NCI-H2227 treated with DMSO at 0.1 percent for 48 hours (cell line): ENCODE results near the gene BLM.

ENCODE experiments used
- DNase-seq: peaks from one replicate; lab custom pipeline; 2025; lab: John Stamatoyannopoulos, UW

BLM gene

DNA sequence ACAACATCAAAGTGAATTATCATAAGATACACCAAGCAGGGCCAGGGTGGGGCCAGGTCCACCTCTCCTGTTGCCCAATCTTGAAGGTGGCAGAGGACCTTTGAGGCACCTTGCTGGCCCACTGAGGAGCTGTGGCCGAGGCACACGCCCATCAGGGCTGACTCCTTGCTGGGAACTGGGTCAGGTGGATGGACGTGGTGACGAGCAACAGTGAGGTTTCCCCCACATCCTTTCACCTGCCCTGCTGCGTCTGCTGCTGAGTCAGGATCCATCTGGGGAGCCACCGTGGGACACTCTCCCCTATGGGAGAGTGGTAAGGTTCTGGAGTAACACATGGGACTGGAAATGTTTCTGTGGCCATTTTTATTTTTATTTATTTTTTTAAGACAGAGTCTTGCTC, 134.0 kb downstream of the BLM start:
- no peak for DNase-seq

GRCh38 chr15:90851940-90852339, 134.8 kb downstream of the BLM start:
- DNase-seq = no peak

GRCh38 chr15:90855139-90855538, 138.0 kb downstream of the BLM start:
- DNase-seq = no peak

- DNase-seq = no peak
These were observed 140.2 kb downstream of the BLM start for GRCh38 chr15:90857337-90857736.

- DNase-seq = no peak
These were observed 140.8 kb downstream of the BLM start for GRCh38 chr15:90857883-90858443.

DNA sequence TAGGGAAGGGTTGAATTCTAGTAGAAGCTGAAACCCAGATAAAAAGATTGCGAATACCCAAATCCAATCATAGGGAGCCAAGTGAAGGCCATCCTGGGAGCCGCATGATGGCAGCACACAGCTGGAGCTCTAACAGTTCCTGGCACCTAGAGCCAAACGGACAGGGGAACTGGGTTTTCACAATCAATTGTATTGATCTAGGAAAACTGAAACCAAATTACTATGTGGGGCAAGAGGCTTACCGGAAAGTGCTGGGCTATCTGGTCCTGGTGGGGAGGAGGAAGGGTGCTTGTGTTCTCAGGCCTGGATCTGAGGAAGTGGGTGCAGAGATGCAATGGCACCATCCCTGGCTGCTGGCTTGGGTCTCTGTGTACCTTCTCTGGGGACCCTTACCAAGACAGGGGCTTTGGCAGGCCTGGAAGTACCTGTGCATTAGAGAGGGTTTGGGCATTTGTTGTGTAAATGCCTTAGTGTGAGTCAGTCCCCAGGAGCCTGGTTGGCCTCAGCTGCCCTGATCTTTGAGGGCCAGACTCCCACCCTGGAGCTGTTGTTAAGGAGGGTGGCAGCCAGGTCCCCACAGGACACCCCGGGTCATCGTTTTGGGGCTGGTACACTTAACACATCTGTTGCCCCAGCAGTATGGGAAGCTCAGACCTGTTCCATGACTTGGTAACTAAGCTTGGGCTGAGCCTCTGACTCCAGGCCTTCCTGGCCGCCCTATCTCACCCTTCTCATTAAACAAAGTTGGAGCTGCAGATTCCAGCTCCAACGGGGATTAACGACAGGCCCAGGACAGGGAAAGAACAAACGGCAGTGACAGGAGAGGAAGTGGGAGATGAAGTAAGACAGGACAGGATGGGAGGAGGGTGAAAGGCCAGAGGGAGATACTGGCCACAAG, 142.3 kb downstream of the BLM start:
- no peak for DNase-seq

DNA sequence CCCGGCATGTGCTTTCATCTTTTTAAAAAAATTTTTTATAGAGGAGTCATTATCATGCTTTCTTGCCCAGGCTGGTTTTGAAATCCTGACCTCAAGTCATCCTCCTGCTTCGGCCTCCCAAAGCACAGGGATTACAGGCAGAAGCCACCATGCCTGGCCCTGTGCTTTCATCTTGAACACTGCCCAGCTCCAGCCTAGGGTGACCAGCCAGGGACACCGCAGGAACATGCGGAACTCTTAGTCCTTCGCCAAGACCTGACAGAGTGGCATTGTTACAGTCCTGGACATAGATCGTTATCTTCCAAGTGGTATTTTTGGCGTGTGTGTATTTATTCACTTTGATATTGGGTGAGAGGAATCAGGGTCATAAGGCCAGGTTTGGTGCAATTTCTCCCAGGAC, 143.3 kb downstream of the BLM start:
- no peak for DNase-seq

GRCh38 chr15:90860942-90861675, 144.0 kb downstream of the BLM start:
- no peak for DNase-seq

DNA sequence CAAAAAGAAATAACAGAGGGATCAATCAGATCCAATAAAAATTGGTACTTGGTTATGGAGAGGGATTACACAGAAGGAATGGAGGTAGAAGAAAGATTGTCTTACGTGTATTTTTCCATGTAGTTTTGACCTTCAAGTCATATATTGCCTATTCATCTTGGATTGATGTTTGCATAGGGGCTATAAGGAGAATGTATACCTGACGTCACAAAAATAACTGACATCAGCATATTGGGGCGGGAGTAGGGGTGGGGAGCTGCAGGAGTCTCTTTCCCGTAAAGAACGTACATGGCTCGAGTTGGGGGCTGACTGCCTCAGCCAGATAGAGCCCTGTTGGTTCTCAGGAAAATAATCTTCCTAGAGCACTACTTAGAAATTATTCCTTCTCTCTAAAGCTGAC, 145.3 kb downstream of the BLM start:
- DNase-seq = no peak

DNA sequence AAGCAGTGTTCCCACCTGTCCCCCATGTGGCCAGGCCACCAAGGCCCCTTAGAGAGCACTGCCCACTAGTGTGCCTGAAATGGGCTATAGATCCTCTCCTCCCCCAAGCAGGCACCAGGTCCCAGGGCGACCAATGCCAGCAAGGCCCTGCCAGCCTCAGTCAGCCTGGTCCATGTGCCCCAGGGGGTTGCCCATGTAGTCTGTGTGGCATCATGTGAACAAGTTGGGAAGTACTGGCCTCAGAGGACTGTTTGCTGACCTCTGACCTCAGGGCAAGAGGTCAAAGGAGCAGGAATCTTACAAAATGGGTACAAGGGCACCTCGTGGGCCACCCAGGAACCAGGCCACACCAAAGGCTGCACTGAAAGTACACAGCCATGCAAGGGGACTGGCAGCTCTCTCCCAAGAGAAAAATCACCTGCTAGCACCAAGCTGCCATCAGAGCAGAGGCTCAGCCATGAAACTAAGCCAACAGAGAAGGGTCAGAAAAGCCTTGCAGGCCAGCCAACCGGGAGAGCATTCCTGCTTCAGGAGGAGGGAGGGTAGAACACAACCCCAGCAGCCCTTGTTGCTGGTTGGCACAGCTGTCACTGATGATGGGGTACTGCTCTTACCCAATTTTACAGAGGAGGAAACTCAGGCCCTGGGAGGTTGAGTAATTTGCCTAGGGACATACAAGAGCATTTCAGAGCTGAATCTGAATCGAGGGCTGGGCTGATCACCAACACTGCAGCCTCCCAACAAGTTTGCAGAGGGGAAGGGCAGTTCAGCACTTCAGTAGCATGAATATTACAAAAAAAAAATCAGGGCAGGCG, 146.0 kb downstream of the BLM start:
- DNase-seq = no peak

- no peak for DNase-seq
These were observed 146.8 kb downstream of the BLM start for GRCh38 chr15:90863987-90864386.

DNA sequence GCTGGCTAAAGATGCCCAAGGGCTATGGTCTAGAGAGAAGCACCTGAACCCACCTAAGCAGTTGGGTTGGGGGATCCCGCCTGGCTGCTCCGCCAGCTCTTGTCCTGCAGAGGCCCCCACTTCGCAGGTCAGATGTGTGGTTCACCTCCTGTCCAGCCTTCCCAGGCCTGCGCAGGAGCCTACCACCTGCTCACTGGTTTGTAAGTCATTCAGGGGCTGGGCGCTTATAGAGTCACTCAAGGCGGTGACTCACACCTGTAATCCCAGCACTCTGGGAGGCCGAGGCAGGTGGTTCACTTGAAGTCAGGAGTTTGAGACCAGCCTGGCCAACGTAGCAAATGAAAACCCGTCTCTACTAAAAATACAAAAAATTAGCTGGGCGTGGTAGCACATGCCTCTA, 147.4 kb downstream of the BLM start:
- no peak for DNase-seq

DNA sequence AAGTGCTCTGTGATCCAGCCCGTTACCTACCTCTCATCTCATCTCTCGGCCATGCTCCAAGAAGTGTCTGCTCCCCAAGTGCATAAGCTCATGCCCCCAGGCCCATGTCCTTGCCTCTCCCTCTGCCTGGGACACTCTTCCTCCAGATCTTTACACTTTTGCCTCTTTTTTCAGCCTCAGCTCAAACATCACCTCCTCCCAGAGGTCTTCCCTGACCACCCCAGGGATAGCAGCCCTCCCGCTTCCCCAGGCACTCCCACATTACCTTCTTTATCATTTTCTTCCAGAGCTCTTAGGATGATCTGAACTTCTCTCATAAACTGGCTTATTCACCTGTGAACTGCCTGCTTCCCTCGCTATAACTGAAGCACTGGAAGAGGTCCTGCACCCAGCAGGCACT, 148.6 kb downstream of the BLM start:
- DNase-seq = no peak
